ENCODE measurements around the gene GALNT14. TPM values are rescaled to one million over a fixed set of nuclear protein-coding genes. Genes with fewer than 3 reads are reported as not detected.

The GALNT14 gene
- total and polyA plus RNA-seq, 2 donors (not counting 1 experiment from before 2014, with no cell fraction given): 0.15 to 0.83 TPM

DNA sequence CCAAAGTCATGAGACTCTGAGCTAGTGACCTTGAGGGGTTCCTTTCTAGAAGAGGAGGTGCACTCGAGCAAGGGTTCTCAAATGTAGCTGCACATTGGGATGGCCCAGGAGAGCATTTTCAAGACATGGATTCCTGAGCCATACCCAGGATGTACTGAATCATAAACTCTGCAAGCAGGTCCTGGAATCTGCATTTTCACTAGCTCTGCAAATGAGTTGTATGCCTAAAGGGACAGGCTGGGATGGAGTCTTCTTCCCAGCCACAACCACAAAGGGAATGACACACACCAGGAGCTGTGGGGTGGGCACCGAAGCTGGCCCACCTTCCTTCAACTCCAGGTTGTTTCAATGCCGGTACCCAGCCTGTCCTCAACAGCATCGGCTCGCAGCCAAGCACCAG, 90.6 kb downstream of the GALNT14 start:
- Histone ChIP-seq H3K4me1 (ENCODE audit: control insufficient read depth, extremely low read depth, insufficient read depth, low read length) (no peaks in the 10 kb centered on the region), H3K79me2 (ENCODE audit: control insufficient read depth, insufficient read depth, low read length) (no peaks in the 10 kb centered on the region), H2AFZ (ENCODE audit: low read length) (no peak overlapping the region), H3K9me3 (ENCODE audit: control insufficient read depth, insufficient read depth, low read depth, low read length) (no peaks in the 10 kb centered on the region), H4K20me1 (ENCODE audit: control insufficient read depth, extremely low read depth, insufficient read depth, low read length) (no peaks in the 10 kb centered on the region), H3K4me2 (ENCODE audit: extremely low read depth, insufficient read depth, low read length) (no peak overlapping the region), H3K36me3 (ENCODE audit: control insufficient read depth, insufficient read depth, low read length) (no peaks in the 10 kb centered on the region), H3K27ac (ENCODE audit: insufficient read depth, low read length) (no peak overlapping the region), H3K4me3 (replicated peaks in 1 of 4; ENCODE audit: control extremely low read depth in 1 of 4, insufficient read depth in 1 of 4, low read depth in 3 of 4, low read length in 4 of 4) (no peak overlapping the region), H3K27me3 (ENCODE audit: control insufficient read depth, insufficient read depth, low read length) (no peaks in the 10 kb centered on the region), H3K9ac (ENCODE audit: insufficient read depth, low read length) (no peak overlapping the region)
- TF ChIP-seq, protein P1, sequence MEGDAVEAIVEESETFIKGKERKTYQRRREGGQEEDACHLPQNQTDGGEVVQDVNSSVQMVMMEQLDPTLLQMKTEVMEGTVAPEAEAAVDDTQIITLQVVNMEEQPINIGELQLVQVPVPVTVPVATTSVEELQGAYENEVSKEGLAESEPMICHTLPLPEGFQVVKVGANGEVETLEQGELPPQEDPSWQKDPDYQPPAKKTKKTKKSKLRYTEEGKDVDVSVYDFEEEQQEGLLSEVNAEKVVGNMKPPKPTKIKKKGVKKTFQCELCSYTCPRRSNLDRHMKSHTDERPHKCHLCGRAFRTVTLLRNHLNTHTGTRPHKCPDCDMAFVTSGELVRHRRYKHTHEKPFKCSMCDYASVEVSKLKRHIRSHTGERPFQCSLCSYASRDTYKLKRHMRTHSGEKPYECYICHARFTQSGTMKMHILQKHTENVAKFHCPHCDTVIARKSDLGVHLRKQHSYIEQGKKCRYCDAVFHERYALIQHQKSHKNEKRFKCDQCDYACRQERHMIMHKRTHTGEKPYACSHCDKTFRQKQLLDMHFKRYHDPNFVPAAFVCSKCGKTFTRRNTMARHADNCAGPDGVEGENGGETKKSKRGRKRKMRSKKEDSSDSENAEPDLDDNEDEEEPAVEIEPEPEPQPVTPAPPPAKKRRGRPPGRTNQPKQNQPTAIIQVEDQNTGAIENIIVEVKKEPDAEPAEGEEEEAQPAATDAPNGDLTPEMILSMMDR (conservative IDR thresholded peaks at IDR 0.05 in 1 of 2, IDR thresholded peaks at IDR 0.05 in 1 of 2; ENCODE audit: low read depth in 1 of 2, low read length in 2 of 2): no peak
- no peak for TF ChIP-seq EZH2 (IDR thresholded peaks at IDR 0.05; ENCODE audit: low read length, missing control alignments)
- DNase-seq (ENCODE audit: low read depth in 2 of 2): no peak

DNA sequence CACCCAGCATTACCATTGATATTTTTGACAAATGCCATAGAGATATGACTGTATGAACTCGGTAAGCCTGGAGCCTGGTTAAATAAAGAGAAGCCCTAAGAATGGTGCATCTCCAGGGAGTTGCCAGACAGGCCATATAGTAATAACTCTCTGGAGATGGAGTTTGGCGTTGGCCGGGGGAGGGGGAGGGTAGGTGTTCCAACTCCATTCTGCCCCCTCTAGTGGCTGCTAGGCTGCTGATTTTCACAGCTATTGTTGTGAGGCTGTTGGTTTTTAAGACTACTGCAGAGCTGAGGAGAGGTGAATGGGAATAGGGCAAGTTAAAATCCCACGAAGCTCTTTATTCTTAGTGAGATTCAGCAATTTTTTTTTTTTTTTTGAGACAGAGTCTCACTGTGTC, 99.9 kb downstream of the GALNT14 start:
- Histone ChIP-seq H2AFZ (ENCODE audit: low read length) (no peak overlapping the region), H3K79me2 (ENCODE audit: control insufficient read depth, insufficient read depth, low read length) (no peaks in the 10 kb centered on the region), H3K4me2 (ENCODE audit: extremely low read depth, insufficient read depth, low read length) (no peak overlapping the region), H3K4me3 (replicated peaks in 1 of 4; ENCODE audit: control extremely low read depth in 1 of 4, insufficient read depth in 1 of 4, low read depth in 3 of 4, low read length in 4 of 4) (no peak overlapping the region), H3K9ac (ENCODE audit: insufficient read depth, low read length) (no peak overlapping the region), H3K9me3 (ENCODE audit: control insufficient read depth, insufficient read depth, low read depth, low read length) (no peaks in the 10 kb centered on the region), H4K20me1 (ENCODE audit: control insufficient read depth, extremely low read depth, insufficient read depth, low read length) (no peaks in the 10 kb centered on the region), H3K27me3 (ENCODE audit: control insufficient read depth, insufficient read depth, low read length) (no peaks in the 10 kb centered on the region), H3K27ac (ENCODE audit: insufficient read depth, low read length) (no peak overlapping the region), H3K36me3 (ENCODE audit: control insufficient read depth, insufficient read depth, low read length) (no peaks in the 10 kb centered on the region), H3K4me1 (ENCODE audit: control insufficient read depth, extremely low read depth, insufficient read depth, low read length) (no peaks in the 10 kb centered on the region)
- TF ChIP-seq, protein P1 (conservative IDR thresholded peaks at IDR 0.05 in 1 of 2, IDR thresholded peaks at IDR 0.05 in 1 of 2; ENCODE audit: low read depth in 1 of 2, low read length in 2 of 2): no peak
- TF ChIP-seq EZH2 (IDR thresholded peaks at IDR 0.05; ENCODE audit: low read length, missing control alignments): no peak
- DNase-seq (ENCODE audit: low read depth in 2 of 2): no peak

DNA sequence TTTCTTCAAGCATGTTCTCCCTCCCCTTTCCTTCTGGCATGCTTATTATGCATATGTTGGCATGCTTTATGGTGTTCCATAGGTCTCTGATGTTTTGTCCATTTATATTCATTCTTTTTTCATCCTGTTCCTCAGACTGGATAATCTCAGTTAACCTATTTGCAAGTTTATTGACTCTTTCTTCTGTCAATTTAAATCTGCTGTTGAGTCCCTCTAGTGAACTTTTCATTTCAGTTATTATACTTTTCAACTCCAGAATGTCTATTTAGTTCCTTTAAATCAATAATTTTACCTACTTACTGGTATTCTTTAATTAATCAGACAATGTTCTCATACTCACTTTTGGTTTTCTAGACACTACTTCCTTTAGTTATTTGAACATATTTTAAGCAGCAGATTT, 101.2 kb downstream of the GALNT14 start:
- no peak for TF ChIP-seq EZH2 (IDR thresholded peaks at IDR 0.05; ENCODE audit: low read length, missing control alignments)
- no peaks in the 10 kb centered on the region for H3K27me3 ChIP-seq (ENCODE audit: control insufficient read depth, insufficient read depth, low read length)
- no peaks in the 10 kb centered on the region for H3K79me2 ChIP-seq (ENCODE audit: control insufficient read depth, insufficient read depth, low read length)
- no peaks in the 10 kb centered on the region for H4K20me1 ChIP-seq (ENCODE audit: control insufficient read depth, extremely low read depth, insufficient read depth, low read length)
- H2AFZ ChIP-seq (ENCODE audit: low read length): no peak overlapping the region
- no peaks in the 10 kb centered on the region for H3K36me3 ChIP-seq (ENCODE audit: control insufficient read depth, insufficient read depth, low read length)
- no peak overlapping the region for H3K9ac ChIP-seq (ENCODE audit: insufficient read depth, low read length)
- peak in 1 of 2 donors; percentile 0 for DNase-seq (ENCODE audit: low read depth in 2 of 2)
- no peaks in the 10 kb centered on the region for H3K4me1 ChIP-seq (ENCODE audit: control insufficient read depth, extremely low read depth, insufficient read depth, low read length)
- H3K4me3 ChIP-seq (replicated peaks in 1 of 4; ENCODE audit: control extremely low read depth in 1 of 4, insufficient read depth in 1 of 4, low read depth in 3 of 4, low read length in 4 of 4): no peak overlapping the region
- no peaks in the 10 kb centered on the region for H3K9me3 ChIP-seq (ENCODE audit: control insufficient read depth, insufficient read depth, low read depth, low read length)
- H3K4me2 ChIP-seq (ENCODE audit: extremely low read depth, insufficient read depth, low read length): no peak overlapping the region
- H3K27ac ChIP-seq (ENCODE audit: insufficient read depth, low read length): no peak overlapping the region

Measured in fibroblast of lung (primary cell).